HCT116 (cell line): Measurements from ENCODE around the gene FERMT1.

Experiments
- EZH2 ChIP-seq: fragments of 200-600 bp; sonication (generic); IDR thresholded peaks from 2 replicates; pipeline ENCODE4 v1.6.1; 2017; ENCODE audit warnings: antibody characterized with exemption, mixed run types
- FOSL1 ChIP-seq: IDR thresholded peaks from 2 replicates; pipeline ENCODE4 v1.6.1; 2012; ENCODE audit warnings: low read depth
- JUND ChIP-seq: IDR thresholded peaks from 2 replicates; pipeline ENCODE4 v1.6.1; 2012
- POLR2A ChIP-seq: IDR thresholded peaks from 2 replicates; pipeline ENCODE4 v1.7.0; 2011; ENCODE audit warnings: borderline replicate concordance; ENCODE audit not compliant: insufficient read depth, insufficient read length; ENCODE audit errors: extremely low read depth
- SP1 ChIP-seq: IDR thresholded peaks from 2 replicates; pipeline ENCODE4 v1.6.1; 2012; ENCODE audit warnings: low read depth
- SRF ChIP-seq: IDR thresholded peaks from 2 replicates; pipeline ENCODE4 v1.6.1; 2012; ENCODE audit warnings: low read depth
- YY1 ChIP-seq: IDR thresholded peaks from 2 replicates; pipeline ENCODE4 v1.6.1; 2011; ENCODE audit warnings: low read length, low read depth, moderate library complexity, mild to moderate bottlenecking; ENCODE audit not compliant: insufficient replicate concordance; ENCODE audit errors: extremely low read depth
- ZNF274 ChIP-seq: fragments of 200-500 bp; sonication (Bioruptor generic); IDR thresholded peaks from 2 replicates; pipeline ENCODE4 v1.6.1; 2014; ENCODE audit warnings: mild to moderate bottlenecking, low read depth, low read length, inconsistent platforms
- TF ChIP-seq, protein P1 (sequence below), 3 experiments: fragments of 200-600 bp in 1 of 3; sonication (generic) in 1 of 3; IDR thresholded peaks in 2 of 3; conservative IDR thresholded peaks in 1 of 3; 2 replicates each; pipeline ENCODE4 v1.5.1; 2012 to 2017; ENCODE audit warnings: low read depth in 2 of 3, low read length in 2 of 3, antibody characterized with exemption in 1 of 3, borderline replicate concordance in 1 of 3, control low read depth in 1 of 3, mild to moderate bottlenecking in 1 of 3, mixed read lengths in 1 of 3, mixed run types in 1 of 3, moderate library complexity in 1 of 3; ENCODE audit not compliant: insufficient read depth in 1 of 3

DNA sequence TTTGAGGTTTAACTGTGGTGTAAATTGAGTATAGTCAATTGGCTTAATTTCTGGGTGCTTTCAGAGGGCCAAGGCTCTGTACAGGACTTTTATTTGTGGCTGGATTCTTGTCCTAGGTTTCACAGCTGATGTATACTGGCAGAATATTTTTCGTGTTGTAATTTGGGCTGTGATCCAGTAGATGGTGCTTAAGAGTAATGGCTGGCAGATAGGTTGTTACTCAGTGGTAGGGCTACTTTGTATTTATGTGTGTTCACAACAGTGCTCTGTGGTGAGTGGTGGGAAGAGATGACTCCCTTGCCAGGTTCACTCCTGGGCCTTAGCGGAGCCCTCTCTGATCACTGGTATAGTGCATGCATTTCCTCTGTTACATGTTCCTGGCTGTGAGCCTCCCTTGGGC is 34.5 kb upstream of the FERMT1 start:
- TF ChIP-seq, protein P1, sequence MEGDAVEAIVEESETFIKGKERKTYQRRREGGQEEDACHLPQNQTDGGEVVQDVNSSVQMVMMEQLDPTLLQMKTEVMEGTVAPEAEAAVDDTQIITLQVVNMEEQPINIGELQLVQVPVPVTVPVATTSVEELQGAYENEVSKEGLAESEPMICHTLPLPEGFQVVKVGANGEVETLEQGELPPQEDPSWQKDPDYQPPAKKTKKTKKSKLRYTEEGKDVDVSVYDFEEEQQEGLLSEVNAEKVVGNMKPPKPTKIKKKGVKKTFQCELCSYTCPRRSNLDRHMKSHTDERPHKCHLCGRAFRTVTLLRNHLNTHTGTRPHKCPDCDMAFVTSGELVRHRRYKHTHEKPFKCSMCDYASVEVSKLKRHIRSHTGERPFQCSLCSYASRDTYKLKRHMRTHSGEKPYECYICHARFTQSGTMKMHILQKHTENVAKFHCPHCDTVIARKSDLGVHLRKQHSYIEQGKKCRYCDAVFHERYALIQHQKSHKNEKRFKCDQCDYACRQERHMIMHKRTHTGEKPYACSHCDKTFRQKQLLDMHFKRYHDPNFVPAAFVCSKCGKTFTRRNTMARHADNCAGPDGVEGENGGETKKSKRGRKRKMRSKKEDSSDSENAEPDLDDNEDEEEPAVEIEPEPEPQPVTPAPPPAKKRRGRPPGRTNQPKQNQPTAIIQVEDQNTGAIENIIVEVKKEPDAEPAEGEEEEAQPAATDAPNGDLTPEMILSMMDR (IDR thresholded peaks at IDR 0.05 in 2 of 3, conservative IDR thresholded peaks at IDR 0.05 in 1 of 3; ENCODE audit: borderline replicate concordance in 1 of 3, insufficient read depth in 1 of 3, low read depth in 2 of 3, low read length in 2 of 3), result peak; percentile 21 to 66 (median 63); a peak in 5 of 6 replicates
- no peak for TF ChIP-seq SRF
- no peak for TF ChIP-seq SP1
- TF ChIP-seq ZNF274, result no peak
- TF ChIP-seq YY1, result no peak
- no peak for TF ChIP-seq JUND
- no peak for TF ChIP-seq EZH2
- no peak for TF ChIP-seq POLR2A
- TF ChIP-seq FOSL1, result no peak
